ENCODE results near the gene SLCO3A1.
"Not testable (repeated sequence)": the region's sequence is repeated elsewhere in the genome, so short reads cannot be mapped to it uniquely, and the experiment has no call there.

SLCO3A1 gene

DNA sequence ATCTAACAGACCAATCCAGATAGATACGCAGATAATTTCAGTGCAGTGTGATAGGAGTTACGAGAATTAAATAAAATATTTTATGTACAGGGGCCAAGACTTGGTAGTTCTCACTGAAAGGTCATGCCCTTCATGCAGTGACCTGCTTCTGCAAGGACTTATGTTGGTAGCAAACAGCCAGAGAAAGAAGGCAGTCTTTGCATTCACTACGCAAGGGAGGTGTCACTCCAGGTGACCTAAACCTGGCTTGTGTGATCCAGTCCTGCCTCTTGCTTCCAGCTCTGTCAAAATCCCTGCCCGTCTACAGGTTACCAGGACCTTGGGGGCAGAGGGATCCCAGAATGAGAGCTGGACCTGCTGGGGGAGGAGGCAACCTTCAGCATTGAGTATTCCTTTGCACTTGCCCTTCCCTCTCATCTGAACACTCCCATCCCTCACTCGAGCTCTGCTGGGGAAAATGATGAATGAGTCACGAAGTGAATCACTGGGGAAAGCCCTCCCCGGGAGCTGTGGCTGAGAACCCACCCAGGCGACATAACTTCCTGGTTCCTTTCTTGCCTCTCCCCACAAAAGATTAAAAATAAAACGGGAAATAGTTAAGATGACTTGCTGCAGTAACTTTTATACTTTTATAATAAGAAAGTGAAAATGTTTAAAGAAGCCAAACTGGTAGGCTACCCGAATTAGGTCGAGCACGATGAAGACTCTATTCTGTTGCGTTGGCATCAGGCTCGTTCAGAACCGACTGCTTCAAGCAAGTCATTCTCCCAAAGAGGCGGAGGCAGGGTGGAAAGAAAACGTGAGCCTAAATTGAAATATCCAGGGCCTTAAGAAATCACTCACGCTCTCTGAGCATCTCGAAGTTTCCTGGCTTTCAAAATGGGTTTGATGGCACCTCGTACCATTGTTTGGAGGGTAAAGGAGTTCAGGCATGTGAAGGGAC is 216.1 kb downstream of the SLCO3A1 start:
- no peaks in the 10 kb centered on the region for H3K36me3 Mint-ChIP-seq
- CTCF ChIA-PET = interaction anchor here (0.5 kb wide), 1 partner anchor 16 kb away, joined by 4 read pairs; no protein-coding TSS in a partner anchor
- H3K27ac Mint-ChIP-seq = no peak overlapping the region
- peak overlapping the region; percentile 23 for H3K4me3 Mint-ChIP-seq
- H3K4me1 Mint-ChIP-seq = peaks cover 32% of the 10 kb centered on the region
- no peaks in the 10 kb centered on the region for H3K9me3 Mint-ChIP-seq
- no peak for DNase-seq
- H3K27me3 Mint-ChIP-seq = no peaks in the 10 kb centered on the region

- peaks cover 39% of the 10 kb centered on the region for H3K4me1 Mint-ChIP-seq
Measured at GRCh38 chr15:92070251-92070650, 216.7 kb downstream of the SLCO3A1 start.

GRCh38 chr15:92071045-92071634 is 217.6 kb downstream of the SLCO3A1 start:
- H3K27me3 Mint-ChIP-seq = no peaks in the 10 kb centered on the region
- H3K9me3 Mint-ChIP-seq = no peaks in the 10 kb centered on the region
- no peaks in the 10 kb centered on the region for H3K36me3 Mint-ChIP-seq
- no peak overlapping the region for H3K4me3 Mint-ChIP-seq
- no peak overlapping the region for H3K27ac Mint-ChIP-seq
- no peak for DNase-seq
- H3K4me1 Mint-ChIP-seq = peaks cover 48% of the 10 kb centered on the region
- CTCF ChIA-PET = no interaction called here

More at GRCh38 chr15:92070251-92070650, 216.7 kb downstream of the SLCO3A1 start:
- CTCF ChIA-PET = interaction anchor here (0.5 kb wide), 1 partner anchor 17 kb away, joined by 4 read pairs; no protein-coding TSS in a partner anchor
- H3K27me3 Mint-ChIP-seq, H3K9me3 Mint-ChIP-seq, DNase-seq, H3K36me3 Mint-ChIP-seq, H3K27ac Mint-ChIP-seq, H3K4me3 Mint-ChIP-seq: not testable (repeated sequence)

GRCh38 chr15:92073044-92073785 is 219.7 kb downstream of the SLCO3A1 start:
- Mint-ChIP-seq H3K4me3 (no peak overlapping the region), H3K27ac (no peak overlapping the region), H3K27me3 (no peaks in the 10 kb centered on the region), H3K4me1 (peaks cover 50% of the 10 kb centered on the region), H3K9me3 (no peaks in the 10 kb centered on the region), H3K36me3 (no peaks in the 10 kb centered on the region)
- DNase-seq = no peak
- CTCF ChIA-PET = no interaction called here

- no peak overlapping the region for H3K27ac Mint-ChIP-seq
- no peaks in the 10 kb centered on the region for H3K9me3 Mint-ChIP-seq
- no peaks in the 10 kb centered on the region for H3K36me3 Mint-ChIP-seq
- no peak for DNase-seq
- H3K4me3 Mint-ChIP-seq = no peak overlapping the region
- CTCF ChIA-PET = no interaction called here
- H3K4me1 Mint-ChIP-seq = peaks cover 48% of the 10 kb centered on the region
- H3K27me3 Mint-ChIP-seq = no peaks in the 10 kb centered on the region
Measured at GRCh38 chr15:92074101-92074500, 220.6 kb downstream of the SLCO3A1 start.

DNA sequence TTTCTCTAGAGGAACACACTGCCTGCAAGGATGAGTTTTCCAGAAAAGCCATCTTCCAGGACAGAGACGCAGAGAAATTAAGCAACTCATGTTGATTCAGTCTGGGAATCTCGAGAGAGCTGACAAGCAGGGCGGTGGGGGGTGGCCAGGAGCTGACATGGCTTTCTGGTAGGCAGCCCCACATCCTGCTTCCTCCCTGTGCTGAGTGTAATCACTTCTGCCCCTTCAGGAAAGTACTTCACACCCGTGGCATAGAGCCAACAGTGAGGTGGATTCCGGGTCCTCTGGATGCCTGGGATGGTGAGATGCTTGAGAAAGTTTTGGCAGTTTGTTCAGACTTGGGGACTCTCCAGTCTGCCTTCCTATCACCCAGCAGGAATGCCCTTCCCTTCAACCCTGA is 221.1 kb downstream of the SLCO3A1 start:
- H3K4me3 Mint-ChIP-seq = no peak overlapping the region
- H3K4me1 Mint-ChIP-seq = peaks cover 43% of the 10 kb centered on the region
- CTCF ChIA-PET = interaction anchor here (2.0 to 2.1 kb wide), 2 partner anchors 221 to 368 kb away, joined by 9 read pairs; partner anchors contain the start of gene SLCO3A1
- no peaks in the 10 kb centered on the region for H3K27me3 Mint-ChIP-seq
- peak; percentile 30 for DNase-seq
- H3K9me3 Mint-ChIP-seq = no peaks in the 10 kb centered on the region
- H3K36me3 Mint-ChIP-seq = no peaks in the 10 kb centered on the region
- no peak overlapping the region for H3K27ac Mint-ChIP-seq

GRCh38 chr15:92075764-92076163 is 222.3 kb downstream of the SLCO3A1 start:
- Mint-ChIP-seq H3K4me3 (no peak overlapping the region), H3K4me1 (peaks cover 34% of the 10 kb centered on the region), H3K27ac (no peak overlapping the region), H3K27me3 (no peaks in the 10 kb centered on the region), H3K36me3 (no peaks in the 10 kb centered on the region), H3K9me3 (no peaks in the 10 kb centered on the region)
- CTCF ChIA-PET = interaction anchor here (1.5 to 2.1 kb wide), 3 partner anchors 222 to 773 kb away, joined by 6 to 9 read pairs (median 9); partner anchors contain the start of gene SLCO3A1
- DNase-seq = no peak

GRCh38 chr15:92076541-92076940 is 223.0 kb downstream of the SLCO3A1 start:
- H3K27ac Mint-ChIP-seq = no peak overlapping the region
- H3K27me3 Mint-ChIP-seq = no peaks in the 10 kb centered on the region
- no peak for DNase-seq
- peaks cover 33% of the 10 kb centered on the region for H3K4me1 Mint-ChIP-seq
- CTCF ChIA-PET = interaction anchor here (1.5 to 4.3 kb wide), 4 partner anchors 13 to 774 kb away, joined by 6 to 28 read pairs (median 9); partner anchors contain the start of gene SLCO3A1
- no peak overlapping the region for H3K4me3 Mint-ChIP-seq
- H3K36me3 Mint-ChIP-seq = no peaks in the 10 kb centered on the region
- no peaks in the 10 kb centered on the region for H3K9me3 Mint-ChIP-seq

GRCh38 chr15:92077353-92078085 is 224.0 kb downstream of the SLCO3A1 start:
- Mint-ChIP-seq H3K4me3 (no peak overlapping the region), H3K9me3 (no peaks in the 10 kb centered on the region), H3K36me3 (no peaks in the 10 kb centered on the region), H3K4me1 (peaks cover 33% of the 10 kb centered on the region), H3K27me3 (no peaks in the 10 kb centered on the region), H3K27ac (no peak overlapping the region)
- DNase-seq = peak; percentile 77
- CTCF ChIA-PET = interaction anchor here (0.6 to 4.3 kb wide), 15 partner anchors 9 to 776 kb away, joined by 3 to 61 read pairs (median 3); partner anchors contain the start of gene SLCO3A1

- Mint-ChIP-seq H3K9me3 (no peaks in the 10 kb centered on the region), H3K27me3 (no peaks in the 10 kb centered on the region), H3K36me3 (no peaks in the 10 kb centered on the region), H3K4me3 (no peak overlapping the region), H3K27ac (no peak overlapping the region), H3K4me1 (peaks cover 28% of the 10 kb centered on the region)
- CTCF ChIA-PET = interaction anchor here (0.9 to 4.3 kb wide), 14 partner anchors 10 to 776 kb away, joined by 3 to 61 read pairs (median 5); partner anchors contain the start of gene SLCO3A1
- DNase-seq = no peak
Measured at GRCh38 chr15:92078270-92078669, 224.8 kb downstream of the SLCO3A1 start.

DNA sequence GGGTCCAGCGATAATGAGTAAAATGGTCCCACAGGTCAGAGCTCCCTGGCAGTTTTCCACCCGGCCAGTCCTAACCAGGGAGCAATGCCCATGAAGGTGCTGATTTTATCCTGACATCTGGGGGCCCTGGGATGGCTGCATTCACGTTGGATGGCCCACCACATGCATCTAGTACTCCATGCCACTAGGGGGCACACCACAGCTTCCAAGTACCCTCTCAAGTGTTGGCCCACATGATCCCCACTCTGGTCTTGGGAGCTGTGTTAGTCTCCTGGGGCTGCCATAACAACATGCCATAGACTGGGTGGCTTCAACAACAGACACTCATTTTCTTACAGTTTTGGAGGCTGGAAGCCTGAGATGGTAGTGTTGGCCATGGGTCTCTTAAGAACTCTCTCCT is 225.5 kb downstream of the SLCO3A1 start:
- no peaks in the 10 kb centered on the region for H3K9me3 Mint-ChIP-seq
- H3K27ac Mint-ChIP-seq = no peak overlapping the region
- no peak overlapping the region for H3K4me3 Mint-ChIP-seq
- H3K4me1 Mint-ChIP-seq = peaks cover 23% of the 10 kb centered on the region
- H3K27me3 Mint-ChIP-seq = no peaks in the 10 kb centered on the region
- CTCF ChIA-PET = interaction anchor here (0.8 to 4.3 kb wide), 14 partner anchors 10 to 777 kb away, joined by 3 to 61 read pairs (median 5); partner anchors contain the start of gene SLCO3A1
- peak; percentile 48 for DNase-seq
- H3K36me3 Mint-ChIP-seq = no peaks in the 10 kb centered on the region

- no peak overlapping the region for H3K4me3 Mint-ChIP-seq
- H3K4me1 Mint-ChIP-seq = peaks cover 16% of the 10 kb centered on the region
- no peaks in the 10 kb centered on the region for H3K36me3 Mint-ChIP-seq
- no peaks in the 10 kb centered on the region for H3K27me3 Mint-ChIP-seq
- H3K9me3 Mint-ChIP-seq = no peaks in the 10 kb centered on the region
- no peak overlapping the region for H3K27ac Mint-ChIP-seq
- CTCF ChIA-PET = interaction anchor here (1.1 to 4.3 kb wide), 12 partner anchors 10 to 778 kb away, joined by 3 to 61 read pairs (median 7); partner anchors contain the start of gene SLCO3A1
- DNase-seq = no peak
Measured at GRCh38 chr15:92079647-92080255, 226.2 kb downstream of the SLCO3A1 start.
